Panc1 (cell line): ENCODE data around the gene PDXK. TPM values are rescaled to one million over a fixed set of nuclear protein-coding genes. Genes with fewer than 3 reads are reported as not detected.

ENCODE experiments used
- ATAC-seq: fragments of 200-7000 bp; cut with Tn5 transposase; 2 replicates; pipeline ENCODE4 v1.9.1; 2020; ENCODE audit warnings: mild to moderate bottlenecking, moderate library complexity
- BruUV-seq: library from RNA; stranded (reverse); fragments of 400-500 nt; replicated peaks from 2 replicates; lab custom pipeline; 2021; lab: Mats Ljungman, UMichigan
- CTCF ChIA-PET: fragments of 300-600 bp; sonication (Branson Sonifier 250); formaldehyde crosslinking; loops from one replicate; lab custom pipeline; 2022; ENCODE audit warnings: antibody characterized with exemption; lab: Charles Lee
- POLR2A ChIA-PET: fragments of 300-600 bp; sonication (Branson Sonifier 250); formaldehyde crosslinking; loops from one replicate; lab custom pipeline; 2022; ENCODE audit warnings: antibody characterized with exemption; lab: Charles Lee
- DNase-seq: peaks from one replicate; pipeline ENCODE4 v3.0.0-alpha.2; 2010; ENCODE audit warnings: low read depth, low spot score
- H3K27ac ChIP-seq: 2 replicates; pipeline ENCODE4 v1.5.1; 2011; ENCODE audit warnings: mild to moderate bottlenecking, low read length, inconsistent platforms
- H3K27me3 ChIP-seq: fragments of 200-500 bp; sonication (Bioruptor generic); 2 replicates; pipeline ENCODE4 v1.6.0; 2014; ENCODE audit warnings: low read length, inconsistent platforms; ENCODE audit not compliant: control insufficient read depth, insufficient read depth
- H3K36me3 ChIP-seq: fragments of 200-500 bp; sonication (Bioruptor generic); 2 replicates; pipeline ENCODE4 v1.5.1; 2014; ENCODE audit warnings: inconsistent platforms, mild to moderate bottlenecking, low read length, moderate library complexity; ENCODE audit not compliant: control insufficient read depth, insufficient read depth
- H3K4me1 ChIP-seq: 2 replicates; pipeline ENCODE4 v1.5.1; 2011; ENCODE audit warnings: inconsistent platforms, mild to moderate bottlenecking, low read length, moderate library complexity; ENCODE audit not compliant: control insufficient read depth, insufficient read depth
- H3K4me3 ChIP-seq, 2 experiments: 2 replicates each; pipeline ENCODE4 v1.5.1; 2011 to 2012; ENCODE audit warnings: low read depth in 2 of 2, low read length in 2 of 2, mild to moderate bottlenecking in 2 of 2, inconsistent platforms in 1 of 2, moderate library complexity in 1 of 2
- H3K9me3 ChIP-seq: fragments of 200-500 bp; sonication (Bioruptor generic); 2 replicates; pipeline ENCODE4 v1.5.1; 2014; ENCODE audit warnings: low read depth, mild to moderate bottlenecking, inconsistent platforms, low read length, moderate library complexity; ENCODE audit not compliant: control insufficient read depth, insufficient read depth
- POLR2AphosphoS5 ChIP-seq: IDR thresholded peaks from 2 replicates; pipeline ENCODE4 v1.6.1; 2012; ENCODE audit warnings: mild to moderate bottlenecking, low read depth, low read length, moderate library complexity
- REST ChIP-seq, 2 experiments: IDR thresholded peaks; 2 replicates each; pipeline ENCODE4 v1.6.1; 2011 to 2012; ENCODE audit warnings: low read depth in 2 of 2, control low read depth in 1 of 2, low read length in 1 of 2, mild to moderate bottlenecking in 1 of 2, moderate library complexity in 1 of 2; ENCODE audit not compliant: insufficient read depth in 1 of 2
- SIN3A ChIP-seq: IDR thresholded peaks from 2 replicates; pipeline ENCODE4 v1.6.1; 2012; ENCODE audit warnings: low read depth, mild to moderate bottlenecking, low read length, moderate library complexity, borderline replicate concordance; ENCODE audit not compliant: insufficient read depth
- TCF7L2 ChIP-seq: IDR thresholded peaks from 2 replicates; pipeline ENCODE4 v1.6.1; 2011; ENCODE audit warnings: mild to moderate bottlenecking, low read depth, low read length, inconsistent platforms
- in situ Hi-C: cut with HindIII; loops from 2 replicates; pipeline ENCODE4 v1.10.0; 2016; ENCODE audit warnings: low sequenced_read_pairs, low pct_unique_long_range_greater_than_20kb
- intact Hi-C: fragments of 100-400 bp; cut with micrococcal nuclease; formaldehyde crosslinking; loops from one replicate; pipeline ENCODE4 v1.10.0; 2022; ENCODE audit not compliant: unreplicated experiment
- total RNA-seq: library from RNA; stranded (reverse); gene quantifications from one replicate; pipeline ENCODE4 v1.2.1, GENCODE V29; 2021; ENCODE audit not compliant: unreplicated experiment
- TF ChIP-seq, protein P1 (sequence below): fragments of 450-650 bp; IDR thresholded peaks from 2 replicates; pipeline ENCODE4 v1.5.1; 2017; ENCODE audit warnings: mild to moderate bottlenecking

PDXK gene
- total RNA-seq, 1 experiment from 2014 or later = 184 TPM

DNA sequence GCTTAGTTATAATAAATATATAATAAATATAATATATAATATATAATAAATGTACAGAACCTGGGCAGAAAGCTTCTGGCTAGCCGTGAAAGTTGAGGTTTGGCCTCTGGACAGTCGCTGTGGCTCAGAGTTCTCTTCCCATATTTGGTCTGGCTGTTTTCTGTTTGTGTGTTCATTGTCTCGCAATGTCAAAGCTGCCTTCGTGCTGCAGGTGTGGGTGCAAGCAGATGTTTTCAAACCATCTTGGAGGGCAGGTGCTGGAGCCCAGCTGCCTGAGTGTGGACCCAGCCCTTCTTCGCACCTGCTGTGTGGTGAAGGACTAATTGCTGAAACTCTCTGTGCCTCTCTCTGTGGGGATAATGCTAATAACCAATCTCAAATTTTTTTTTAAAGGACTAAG is 60.7 kb downstream of the PDXK start:
- intact Hi-C loops = no loop called here
- CTCF ChIA-PET = no interaction called here
- in situ Hi-C loops = no loop called here
- no peaks in the 10 kb centered on the region for H3K27me3 ChIP-seq
- H3K27ac ChIP-seq = no peak overlapping the region
- no peak for DNase-seq
- no TSS peak for BruUV-seq
- no peak overlapping the region for H3K4me3 ChIP-seq
- peaks cover 2% of the 10 kb centered on the region; the same call in 1 of the 2 replicates for H3K36me3 ChIP-seq
- peaks cover 18% of the 10 kb centered on the region for H3K4me1 ChIP-seq
- POLR2A ChIA-PET = no interaction called here
- TF ChIP-seq SIN3A (no peak), TCF7L2 (no peak), POLR2AphosphoS5 (no peak), REST (IDR thresholded peaks at IDR 0.05; ENCODE audit: insufficient read depth in 1 of 2, low read depth in 2 of 2, low read length in 1 of 2) (no peak)
- TF ChIP-seq, protein P1, sequence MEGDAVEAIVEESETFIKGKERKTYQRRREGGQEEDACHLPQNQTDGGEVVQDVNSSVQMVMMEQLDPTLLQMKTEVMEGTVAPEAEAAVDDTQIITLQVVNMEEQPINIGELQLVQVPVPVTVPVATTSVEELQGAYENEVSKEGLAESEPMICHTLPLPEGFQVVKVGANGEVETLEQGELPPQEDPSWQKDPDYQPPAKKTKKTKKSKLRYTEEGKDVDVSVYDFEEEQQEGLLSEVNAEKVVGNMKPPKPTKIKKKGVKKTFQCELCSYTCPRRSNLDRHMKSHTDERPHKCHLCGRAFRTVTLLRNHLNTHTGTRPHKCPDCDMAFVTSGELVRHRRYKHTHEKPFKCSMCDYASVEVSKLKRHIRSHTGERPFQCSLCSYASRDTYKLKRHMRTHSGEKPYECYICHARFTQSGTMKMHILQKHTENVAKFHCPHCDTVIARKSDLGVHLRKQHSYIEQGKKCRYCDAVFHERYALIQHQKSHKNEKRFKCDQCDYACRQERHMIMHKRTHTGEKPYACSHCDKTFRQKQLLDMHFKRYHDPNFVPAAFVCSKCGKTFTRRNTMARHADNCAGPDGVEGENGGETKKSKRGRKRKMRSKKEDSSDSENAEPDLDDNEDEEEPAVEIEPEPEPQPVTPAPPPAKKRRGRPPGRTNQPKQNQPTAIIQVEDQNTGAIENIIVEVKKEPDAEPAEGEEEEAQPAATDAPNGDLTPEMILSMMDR = no peak
- no peak for ATAC-seq
- no peaks in the 10 kb centered on the region for H3K9me3 ChIP-seq

GRCh38 chr21:43781846-43782245 is 62.9 kb downstream of the PDXK start:
- DNase-seq (no peak), ATAC-seq (no peak)
- ChIA-PET CTCF (interaction anchor here (0.5 kb wide), 1 partner anchor 152 kb away, joined by 3 read pairs; no protein-coding TSS in a partner anchor), POLR2A (no interaction called here)
- H3K9me3 ChIP-seq = no peaks in the 10 kb centered on the region
- intact Hi-C loops = no loop called here
- no peaks in the 10 kb centered on the region for H3K36me3 ChIP-seq
- peaks cover 15% of the 10 kb centered on the region for H3K4me1 ChIP-seq
- TF ChIP-seq SIN3A (no peak), REST (IDR thresholded peaks at IDR 0.05; ENCODE audit: insufficient read depth in 1 of 2, low read depth in 2 of 2, low read length in 1 of 2) (no peak), POLR2AphosphoS5 (no peak), TCF7L2 (no peak)
- TF ChIP-seq, protein P1 = no peak
- no peak overlapping the region for H3K4me3 ChIP-seq
- no TSS peak for BruUV-seq
- in situ Hi-C loops = no loop called here
- H3K27me3 ChIP-seq = no peaks in the 10 kb centered on the region
- no peak overlapping the region for H3K27ac ChIP-seq
